NCI-H2227 treated with DMSO at 0.1 percent for 48 hours (cell line): ENCODE measurements around the gene CTAGE4.
"Not testable (repeated sequence)": the region's sequence is repeated elsewhere in the genome, so short reads cannot be mapped to it uniquely, and the experiment has no call there.

Experiments used
- DNase-seq: peaks from one replicate; lab custom pipeline; 2025; lab: John Stamatoyannopoulos, UW

Gene CTAGE4

GRCh38 chr7:144183166-144183565 is at the start of gene CTAGE4:
TSS of gene CTAGE4 (plus strand) at chr7:144183466. CDS start at chr7:144183504, 38 bp downstream.
- DNase-seq, result not testable (repeated sequence)

- no peak for DNase-seq
Observed at GRCh38 chr7:144134116-144134515, 49.1 kb upstream of the CTAGE4 start.

- no peak for DNase-seq
Observed at GRCh38 chr7:144137501-144137900, 45.8 kb upstream of the CTAGE4 start.

GRCh38 chr7:144142187-144142586 is 41.1 kb upstream of the CTAGE4 start:
- DNase-seq, result no peak

- no peak for DNase-seq
Observed at GRCh38 chr7:144144426-144144825, 38.8 kb upstream of the CTAGE4 start.

- no peak for DNase-seq
Observed at GRCh38 chr7:144148224-144148827, 34.9 kb upstream of the CTAGE4 start.

- DNase-seq, result no peak
Observed at GRCh38 chr7:144158861-144159260, 24.4 kb upstream of the CTAGE4 start.

- no peak for DNase-seq
Observed at GRCh38 chr7:144164784-144165183, 18.5 kb upstream of the CTAGE4 start.

- not testable (repeated sequence) for DNase-seq
Observed at GRCh38 chr7:144171594-144172350, 11.5 kb upstream of the CTAGE4 start.

GRCh38 chr7:144174613-144175012 is 8.7 kb upstream of the CTAGE4 start:
- no peak for DNase-seq

- DNase-seq, result not testable (repeated sequence)
Observed at GRCh38 chr7:144178380-144179164, 4.7 kb upstream of the CTAGE4 start.

- DNase-seq, result not testable (repeated sequence)
Observed at GRCh38 chr7:144179165-144179479, 4.1 kb upstream of the CTAGE4 start.

GRCh38 chr7:144187848-144188247 is 4.6 kb downstream of the CTAGE4 start:
- not testable (repeated sequence) for DNase-seq

- not testable (repeated sequence) for DNase-seq
Observed at GRCh38 chr7:144188578-144189171, 5.4 kb downstream of the CTAGE4 start.

GRCh38 chr7:144193782-144194181 is 10.5 kb downstream of the CTAGE4 start:
- not testable (repeated sequence) for DNase-seq

GRCh38 chr7:144194453-144194852 is 11.2 kb downstream of the CTAGE4 start:
- not testable (repeated sequence) for DNase-seq

- not testable (repeated sequence) for DNase-seq
Observed at GRCh38 chr7:144195212-144195872, 12.1 kb downstream of the CTAGE4 start, which contains the start of gene ARHGEF35. TSS of gene ARHGEF35 (minus strand) at chr7:144195833. CDS start at chr7:144188383, 7,450 bp downstream.

GRCh38 chr7:144198934-144199333 is 15.7 kb downstream of the CTAGE4 start:
- DNase-seq, result not testable (repeated sequence)

- DNase-seq, result not testable (repeated sequence)
Observed at GRCh38 chr7:144201978-144202377, 18.7 kb downstream of the CTAGE4 start.

GRCh38 chr7:144203086-144203485 is 19.8 kb downstream of the CTAGE4 start:
- DNase-seq, result not testable (repeated sequence)

GRCh38 chr7:144205306-144205705 is 22.0 kb downstream of the CTAGE4 start:
- DNase-seq, result not testable (repeated sequence)

GRCh38 chr7:144217200-144217599 is 33.9 kb downstream of the CTAGE4 start:
- DNase-seq, result not testable (repeated sequence)
